Gastrocnemius medialis (tissue), 4 donors: ENCODE results near the gene C2orf92.

Experiments
- POLR2A ChIP-seq, 2 donors: fragments of 450-650 bp; IDR thresholded peaks; one replicate each; pipeline ENCODE4 v1.6.1; 2017; ENCODE audit warnings: antibody characterized with exemption in 2 of 2, mild to moderate bottlenecking in 2 of 2, moderate library complexity in 2 of 2
- TF ChIP-seq, protein P1 (sequence below), 5 experiments: fragments of 450-650 bp in 3 of 5; fragments of 200-600 bp in 2 of 5; sonication (generic) in 2 of 5; IDR thresholded peaks in 4 of 5; conservative IDR thresholded peaks in 1 of 5; 1 replicate in 4 of 5; 2 replicates in 1 of 5; pipeline ENCODE4 v1.5.1; 2016 to 2019; ENCODE audit warnings: antibody characterized with exemption in 5 of 5, mild to moderate bottlenecking in 3 of 5, moderate library complexity in 3 of 5

DNA sequence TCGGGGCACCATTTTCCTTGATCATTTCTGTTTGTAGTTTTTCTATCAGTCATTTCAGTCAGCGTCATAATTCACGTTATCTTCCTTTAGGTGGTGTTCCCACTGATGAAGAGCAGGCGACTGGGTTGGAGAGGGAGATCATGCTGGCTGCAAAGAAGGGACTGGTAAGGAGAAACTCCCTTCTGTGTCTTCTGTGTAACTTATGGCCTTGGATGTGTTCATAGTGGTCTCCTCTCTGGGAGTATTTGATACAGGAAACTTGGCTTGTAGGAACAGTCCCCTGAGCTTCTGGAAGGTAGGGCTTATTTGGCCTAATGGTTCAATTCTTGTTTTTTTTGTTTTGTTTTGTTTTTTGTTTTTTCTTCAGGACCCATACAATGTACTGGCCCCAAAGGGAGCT lies 22.5 kb upstream of the C2orf92 start:
- TF ChIP-seq, protein P1, sequence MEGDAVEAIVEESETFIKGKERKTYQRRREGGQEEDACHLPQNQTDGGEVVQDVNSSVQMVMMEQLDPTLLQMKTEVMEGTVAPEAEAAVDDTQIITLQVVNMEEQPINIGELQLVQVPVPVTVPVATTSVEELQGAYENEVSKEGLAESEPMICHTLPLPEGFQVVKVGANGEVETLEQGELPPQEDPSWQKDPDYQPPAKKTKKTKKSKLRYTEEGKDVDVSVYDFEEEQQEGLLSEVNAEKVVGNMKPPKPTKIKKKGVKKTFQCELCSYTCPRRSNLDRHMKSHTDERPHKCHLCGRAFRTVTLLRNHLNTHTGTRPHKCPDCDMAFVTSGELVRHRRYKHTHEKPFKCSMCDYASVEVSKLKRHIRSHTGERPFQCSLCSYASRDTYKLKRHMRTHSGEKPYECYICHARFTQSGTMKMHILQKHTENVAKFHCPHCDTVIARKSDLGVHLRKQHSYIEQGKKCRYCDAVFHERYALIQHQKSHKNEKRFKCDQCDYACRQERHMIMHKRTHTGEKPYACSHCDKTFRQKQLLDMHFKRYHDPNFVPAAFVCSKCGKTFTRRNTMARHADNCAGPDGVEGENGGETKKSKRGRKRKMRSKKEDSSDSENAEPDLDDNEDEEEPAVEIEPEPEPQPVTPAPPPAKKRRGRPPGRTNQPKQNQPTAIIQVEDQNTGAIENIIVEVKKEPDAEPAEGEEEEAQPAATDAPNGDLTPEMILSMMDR (IDR thresholded peaks at IDR 0.05 in 4 of 5, conservative IDR thresholded peaks at IDR 0.05 in 1 of 5) = no peak
- TF ChIP-seq POLR2A (IDR thresholded peaks at IDR 0.05) = no peak
